HL-60 (cell line): ENCODE measurements around the gene GREB1.

Experiments
- CTCF ChIP-seq: IDR thresholded peaks from one replicate; pipeline ENCODE4 v1.5.1; 2011; ENCODE audit warnings: low read length, control low read depth, inconsistent platforms; ENCODE audit not compliant: insufficient read depth
- GABPA ChIP-seq: IDR thresholded peaks from 2 replicates; pipeline ENCODE4 v1.6.1; 2012; ENCODE audit warnings: low read depth
- REST ChIP-seq: IDR thresholded peaks from 2 replicates; pipeline ENCODE4 v1.6.1; 2012; ENCODE audit warnings: low read depth; ENCODE audit not compliant: insufficient replicate concordance

- TF ChIP-seq CTCF (no peak), GABPA (no peak), REST (no peak)
These were observed 88.8 kb downstream of the GREB1 start for GRCh38 chr2:11622611-11623010.
